GM12878 (cell line): ENCODE results near the gene GALE. TPM values are rescaled to one million over a fixed set of nuclear protein-coding genes. Genes with fewer than 3 reads are reported as not detected.
A peak's percentile ranks its signal among the peaks of the same experiment; 100 is the strongest.

ENCODE experiments used
- ATF2 ChIP-seq: IDR thresholded peaks from 2 replicates; pipeline ENCODE4 v1.6.1; 2012; ENCODE audit warnings: low read length, inconsistent platforms
- BCL11A ChIP-seq: IDR thresholded peaks from 2 replicates; pipeline ENCODE4 v1.6.1; 2011; ENCODE audit warnings: low read depth, low read length
- BRCA1 ChIP-seq: IDR thresholded peaks from 2 replicates; pipeline ENCODE4 v1.6.1; 2011; ENCODE audit warnings: low read depth, low read length, improper control_type of control experiment
- CBFB ChIP-seq: IDR thresholded peaks from 2 replicates; pipeline ENCODE4 v1.6.1; 2016; ENCODE audit warnings: antibody characterized with exemption, low read depth
- CREB1 ChIP-seq: IDR thresholded peaks from 2 replicates; pipeline ENCODE4 v1.6.1; 2012; ENCODE audit warnings: low read depth, mild to moderate bottlenecking, inconsistent platforms
- CTCF ChIP-seq, 3 experiments: IDR thresholded peaks in 2 of 3; conservative IDR thresholded peaks in 1 of 3; 2 replicates each; pipeline ENCODE4 v1.5.1; 2011; ENCODE audit warnings: low read depth in 3 of 3, low read length in 3 of 3, mild to moderate bottlenecking in 3 of 3, control low read depth in 2 of 3, moderate library complexity in 2 of 3, inconsistent platforms in 1 of 3, mixed read lengths in 1 of 3; ENCODE audit not compliant: control insufficient read depth in 2 of 3, insufficient read depth in 1 of 3; ENCODE audit errors: extremely low read depth in 1 of 3
- EED ChIP-seq: sonication (generic); IDR thresholded peaks from 2 replicates; pipeline ENCODE4 v1.6.1; 2016; ENCODE audit warnings: antibody characterized with exemption, low read depth
- EGR1 ChIP-seq, 2 experiments: IDR thresholded peaks; 1 replicate in 1 of 2; 2 replicates in 1 of 2; pipeline ENCODE4 v1.6.1; 2011 to 2012; ENCODE audit warnings: low read depth in 2 of 2, low read length in 2 of 2, borderline replicate concordance in 1 of 2, mild to moderate bottlenecking in 1 of 2, moderate library complexity in 1 of 2
- ESRRA ChIP-seq: IDR thresholded peaks from 2 replicates; pipeline ENCODE4 v1.6.1; 2012; ENCODE audit warnings: mild to moderate bottlenecking, low read length, improper control_type of control experiment
- KLF5 ChIP-seq: fragments of 450-650 bp; IDR thresholded peaks from 2 replicates; pipeline ENCODE4 v1.6.1; 2014; ENCODE audit warnings: mild to moderate bottlenecking; ENCODE audit not compliant: partially characterized antibody
- MTA2 ChIP-seq: fragments of 450-650 bp; IDR thresholded peaks from 2 replicates; pipeline ENCODE4 v1.6.1; 2016; ENCODE audit warnings: low read depth, mild to moderate bottlenecking, moderate library complexity
- MYC ChIP-seq: IDR thresholded peaks from 2 replicates; pipeline ENCODE4 v1.6.1; 2011; ENCODE audit warnings: mild to moderate bottlenecking, low read length, moderate library complexity, inconsistent platforms; ENCODE audit not compliant: insufficient read depth, insufficient replicate concordance, insufficient read length, severe bottlenecking
- RAD21 ChIP-seq: IDR thresholded peaks from 2 replicates; pipeline ENCODE4 v1.6.1; 2011; ENCODE audit warnings: mild to moderate bottlenecking, low read depth, low read length, moderate library complexity; ENCODE audit not compliant: insufficient read depth
- SIX5 ChIP-seq: IDR thresholded peaks from 2 replicates; pipeline ENCODE4 v1.6.1; 2011; ENCODE audit warnings: mild to moderate bottlenecking, low read depth, low read length, moderate library complexity; ENCODE audit not compliant: severe bottlenecking
- SMAD5 ChIP-seq: IDR thresholded peaks from 2 replicates; pipeline ENCODE4 v1.6.1; 2016; ENCODE audit warnings: antibody characterized with exemption, low read depth
- SREBF1 ChIP-seq: IDR thresholded peaks from 2 replicates; pipeline ENCODE4 v1.6.1; 2012; ENCODE audit warnings: mild to moderate bottlenecking, low read length
- TAF1 ChIP-seq: IDR thresholded peaks from 2 replicates; pipeline ENCODE4 v1.6.1; 2011; ENCODE audit warnings: mild to moderate bottlenecking, low read depth, low read length, borderline replicate concordance
- TARDBP ChIP-seq: IDR thresholded peaks from 2 replicates; pipeline ENCODE4 v1.6.1; 2016; ENCODE audit warnings: borderline replicate concordance
- TCF3 ChIP-seq: IDR thresholded peaks from 2 replicates; pipeline ENCODE4 v1.6.1; 2012; ENCODE audit warnings: low read depth, mild to moderate bottlenecking, low read length, borderline replicate concordance; ENCODE audit not compliant: insufficient read depth
- ZBTB40 ChIP-seq: fragments of 450-650 bp; IDR thresholded peaks from 2 replicates; pipeline ENCODE4 v1.6.1; 2016; ENCODE audit warnings: mild to moderate bottlenecking, moderate library complexity, borderline replicate concordance
- polyA plus RNA-seq, 11 experiments: library from polyadenylated mRNA; depleted of rRNA in 4 of 11; unstranded in 6 of 11; stranded (reverse) in 5 of 11; fragments of >200 nt; fragmentation: Nextera tagmentation in 4 of 11; fragmentation: Illumina TruSeq in 1 of 11; extraction: Ambion mirVana in 4 of 11; extraction: Trizol in 1 of 11; gene quantifications; 1 replicate in 1 of 11; 2 replicates in 10 of 11; pipeline versions ENCODE4 v1.2.1 to v1.2.3, GENCODE V29; 2011 to 2016; ENCODE audit warnings: inconsistent platforms in 2 of 11, missing spikeins in 2 of 11, low read depth in 1 of 11
- total RNA-seq, 4 experiments: library from RNA; depleted of rRNA in 3 of 4; stranded (reverse); fragments of >200 nt in 3 of 4; fragmentation: Illumina TruSeq in 1 of 4; extraction: Trizol in 1 of 4; gene quantifications; 2 replicates each; pipeline versions ENCODE4 v1.2.1 to v1.2.3, GENCODE V29; 2013 to 2021
- TF ChIP-seq, protein P1 (sequence below): fragments of 450-650 bp; IDR thresholded peaks from 2 replicates; pipeline ENCODE4 v1.6.1; 2017; ENCODE audit warnings: low read depth, mild to moderate bottlenecking, moderate library complexity

GALE gene
- total and polyA plus RNA-seq, 10 of the 15 experiments (the other 5 are each of a cell fraction or from before 2014, with no cell fraction given) = 4.2 to 93.7 (median 40.4) TPM

- no peak for TF ChIP-seq MYC
- TF ChIP-seq, protein P1, sequence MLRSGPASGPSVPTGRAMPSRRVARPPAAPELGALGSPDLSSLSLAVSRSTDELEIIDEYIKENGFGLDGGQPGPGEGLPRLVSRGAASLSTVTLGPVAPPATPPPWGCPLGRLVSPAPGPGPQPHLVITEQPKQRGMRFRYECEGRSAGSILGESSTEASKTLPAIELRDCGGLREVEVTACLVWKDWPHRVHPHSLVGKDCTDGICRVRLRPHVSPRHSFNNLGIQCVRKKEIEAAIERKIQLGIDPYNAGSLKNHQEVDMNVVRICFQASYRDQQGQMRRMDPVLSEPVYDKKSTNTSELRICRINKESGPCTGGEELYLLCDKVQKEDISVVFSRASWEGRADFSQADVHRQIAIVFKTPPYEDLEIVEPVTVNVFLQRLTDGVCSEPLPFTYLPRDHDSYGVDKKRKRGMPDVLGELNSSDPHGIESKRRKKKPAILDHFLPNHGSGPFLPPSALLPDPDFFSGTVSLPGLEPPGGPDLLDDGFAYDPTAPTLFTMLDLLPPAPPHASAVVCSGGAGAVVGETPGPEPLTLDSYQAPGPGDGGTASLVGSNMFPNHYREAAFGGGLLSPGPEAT = no peak
- TF ChIP-seq TAF1 = no peak
- no peak for TF ChIP-seq EED
- TF ChIP-seq SIX5 = no peak
- no peak for TF ChIP-seq SMAD5
- TF ChIP-seq TARDBP = no peak
- no peak for TF ChIP-seq BRCA1
- TF ChIP-seq BCL11A = no peak
- no peak for TF ChIP-seq CTCF (IDR thresholded peaks at IDR 0.05 in 2 of 3, conservative IDR thresholded peaks at IDR 0.05 in 1 of 3; ENCODE audit: control insufficient read depth in 2 of 3, extremely low read depth in 1 of 3, insufficient read depth in 1 of 3, low read depth in 3 of 3, low read length in 3 of 3)
- TF ChIP-seq CREB1 = 0 out of 2 replicates have a peak, but pooled peaks have one; percentile 7
- no peak for TF ChIP-seq ESRRA
- TF ChIP-seq KLF5 = no peak
- no peak for TF ChIP-seq TCF3
- TF ChIP-seq ZBTB40 = no peak
- TF ChIP-seq CBFB = no peak
- TF ChIP-seq SREBF1 = no peak
- TF ChIP-seq ATF2 = no peak
- no peak for TF ChIP-seq RAD21
- no peak for TF ChIP-seq MTA2
- TF ChIP-seq EGR1 (IDR thresholded peaks at IDR 0.05; ENCODE audit: borderline replicate concordance in 1 of 2, low read depth in 2 of 2, low read length in 2 of 2) = no peak
Observed at GRCh38 chr1:23799570-23800399, 769 bp downstream of the GALE start (continued).
